HG02623 (cell line): Measurements from ENCODE around the gene ITGAE.

Experiments used
- ATAC-seq: cut with Tn5 transposase; IDR thresholded peaks from one replicate; pipeline ENCODE4 v1.9.1; 2021; ENCODE audit warnings: moderate library complexity; ENCODE audit not compliant: unreplicated experiment

The ITGAE gene

DNA sequence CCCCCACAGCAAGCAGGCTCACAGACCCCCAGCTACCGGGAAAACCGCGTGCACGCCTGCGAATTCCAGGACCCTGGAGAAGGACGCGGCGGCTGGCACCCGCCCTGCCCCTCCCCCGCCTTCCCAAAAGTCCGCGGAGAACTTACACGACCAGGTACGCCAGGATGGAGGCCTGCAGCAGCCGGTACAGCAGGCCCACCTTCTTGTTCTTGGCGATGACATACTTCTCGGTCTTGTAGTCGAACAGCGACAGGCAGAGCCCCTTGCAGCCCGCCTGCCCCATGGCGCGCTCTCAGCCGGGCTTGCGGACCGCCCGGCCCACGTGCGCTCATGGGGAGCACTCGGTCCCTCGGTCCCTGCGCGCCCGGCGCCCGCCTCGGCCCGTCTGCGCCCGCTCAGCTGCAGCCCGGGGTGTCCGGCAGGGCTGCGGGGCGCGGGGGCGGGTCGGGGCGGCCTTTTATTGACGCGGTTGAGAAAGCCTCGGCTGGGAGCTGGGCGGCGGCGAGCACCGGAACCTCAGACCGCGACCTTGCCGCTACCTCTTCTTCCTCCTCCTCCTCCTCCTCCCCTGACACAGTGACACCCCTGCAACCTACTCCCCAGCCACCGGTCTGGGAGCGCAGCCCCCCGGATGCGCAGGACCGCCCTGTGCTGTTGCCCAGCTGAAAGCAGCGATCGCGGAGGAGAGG is 105.1 kb downstream of the ITGAE start, which contains the start of gene P2RX5:
TSS of gene P2RX5 (minus strand) at position 433 of the 689 bp plus-strand sequence. CDS start at position 283, 150 bp downstream.
- ATAC-seq = no peak

GRCh38 chr17:3695129-3695722 is 105.8 kb downstream of the ITGAE start:
- ATAC-seq = no peak

DNA sequence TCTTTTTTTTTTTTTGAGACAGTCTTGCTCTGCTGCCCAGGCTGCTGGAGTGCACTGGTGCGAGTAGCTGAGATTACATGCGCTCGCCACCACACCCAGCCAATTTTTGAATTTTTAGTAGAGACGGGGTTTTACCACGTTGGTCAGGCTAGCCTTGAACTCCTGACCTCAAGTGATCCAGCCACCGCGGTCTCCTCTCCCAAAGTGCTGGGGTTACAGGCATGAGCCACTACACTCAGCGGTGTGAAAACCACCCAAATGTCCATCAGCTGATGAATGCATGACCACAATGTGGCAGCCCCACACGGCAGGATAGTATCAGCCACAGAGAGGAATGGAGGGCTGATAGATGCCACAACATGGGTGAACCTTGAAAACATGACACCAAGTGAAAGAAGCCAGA is 107.2 kb downstream of the ITGAE start:
- no peak for ATAC-seq

DNA sequence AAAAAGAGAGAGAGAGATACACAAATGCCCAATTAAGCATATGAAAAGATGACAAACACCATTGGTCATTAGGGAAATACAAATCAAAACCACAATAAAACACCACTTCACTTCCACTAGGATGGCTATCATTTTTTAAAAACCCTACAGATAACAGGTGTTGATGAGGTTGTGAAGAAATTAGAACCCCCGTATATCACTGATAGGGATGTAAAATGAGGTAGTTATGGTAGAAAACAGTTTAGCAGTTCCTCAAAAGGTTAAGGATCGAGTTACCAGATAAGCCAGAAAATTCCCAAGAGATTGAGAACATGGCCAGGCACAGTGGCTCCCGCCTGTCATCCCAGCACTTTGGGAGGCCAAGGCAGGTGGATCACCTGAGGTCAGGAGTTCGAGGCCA is 107.8 kb downstream of the ITGAE start:
- ATAC-seq = no peak

- ATAC-seq = no peak
These were observed 108.6 kb downstream of the ITGAE start for GRCh38 chr17:3692346-3692745.

- ATAC-seq = no peak
These were observed 109.3 kb downstream of the ITGAE start for GRCh38 chr17:3691617-3692067.

DNA sequence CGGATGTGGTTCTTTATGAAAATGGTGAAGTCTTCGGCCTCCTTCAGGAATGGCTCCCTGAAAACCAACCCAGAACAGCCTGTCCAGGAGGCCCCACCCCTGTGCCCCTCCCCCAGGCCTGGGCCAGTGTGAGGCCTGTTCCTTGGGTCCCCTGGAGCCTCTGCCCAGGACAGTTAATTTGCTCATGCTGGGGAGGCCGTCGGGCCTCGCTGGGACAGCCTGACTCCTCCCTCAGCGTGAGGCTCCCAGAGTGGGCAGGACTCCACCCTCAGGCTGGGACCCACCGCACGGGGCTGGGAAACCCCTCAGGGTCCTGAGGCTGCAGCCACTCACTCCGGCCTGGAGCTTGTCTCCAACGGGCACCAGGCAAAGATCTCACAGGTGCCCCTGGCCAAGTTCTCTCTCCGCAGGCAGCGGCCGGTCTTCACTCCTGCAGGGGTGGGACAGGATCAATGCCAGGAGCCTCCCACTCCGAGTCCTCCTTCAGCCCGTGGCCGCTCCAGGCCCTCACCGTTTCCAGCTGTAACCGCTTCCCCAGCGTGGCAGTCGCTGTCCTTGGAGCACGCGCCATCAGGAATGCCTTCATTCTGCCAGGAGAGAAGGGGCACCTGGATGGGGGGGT is 110.8 kb downstream of the ITGAE start:
- no peak for ATAC-seq

GRCh38 chr17:3689262-3690093 is 111.5 kb downstream of the ITGAE start:
- ATAC-seq = no peak

GRCh38 chr17:3688852-3689261 is 112.1 kb downstream of the ITGAE start:
- ATAC-seq = no peak

DNA sequence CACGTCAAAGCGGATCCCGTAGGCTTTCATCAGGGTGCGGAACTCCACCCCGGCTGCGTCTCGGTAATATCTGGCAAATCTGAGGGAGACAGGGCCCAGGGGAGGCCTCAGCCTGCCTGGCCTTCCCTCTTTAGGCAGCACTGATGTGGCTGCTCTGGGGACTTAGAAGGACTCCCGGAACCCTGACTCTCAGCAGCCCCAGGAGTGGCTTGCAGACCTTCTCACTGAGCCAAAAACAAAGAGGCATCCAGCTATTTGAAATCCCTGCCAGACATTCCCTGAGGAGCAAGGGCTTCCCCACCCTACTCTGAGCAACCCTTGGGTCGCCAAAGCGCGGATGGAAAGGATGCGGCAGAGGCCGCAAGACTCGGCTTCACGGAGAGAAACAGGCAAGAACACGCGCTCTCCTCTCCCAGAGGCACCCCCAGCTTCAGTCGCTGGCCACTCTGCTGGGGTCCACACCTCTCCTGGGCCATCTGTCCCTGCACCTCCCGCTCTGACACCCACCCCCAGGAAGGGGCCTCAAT is 112.9 kb downstream of the ITGAE start:
- no peak for ATAC-seq

GRCh38 chr17:3685174-3685573 is 115.8 kb downstream of the ITGAE start:
- ATAC-seq = no peak

DNA sequence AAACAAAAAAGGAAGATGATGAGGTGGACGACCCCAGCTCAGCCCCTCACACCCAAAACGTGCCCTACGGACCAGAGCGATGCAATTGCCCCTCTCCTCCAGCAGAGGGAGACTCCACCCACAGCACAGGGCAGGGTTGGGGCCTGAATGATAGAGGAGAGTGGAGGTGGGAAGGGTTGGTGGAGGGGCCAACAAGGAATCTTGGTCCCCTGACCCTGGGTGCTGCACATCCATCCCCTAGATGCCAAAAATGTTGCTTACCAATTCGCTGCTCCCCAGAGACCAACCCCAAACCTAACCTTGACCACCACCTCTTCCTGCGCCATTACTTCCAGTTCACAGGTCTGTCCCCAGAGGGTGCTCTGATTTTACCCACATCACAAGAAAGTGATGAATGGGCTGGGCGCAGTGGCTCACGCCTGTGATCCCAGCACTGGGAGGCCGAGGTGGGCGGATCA is 117.9 kb downstream of the ITGAE start:
- ATAC-seq = peak; percentile 53

DNA sequence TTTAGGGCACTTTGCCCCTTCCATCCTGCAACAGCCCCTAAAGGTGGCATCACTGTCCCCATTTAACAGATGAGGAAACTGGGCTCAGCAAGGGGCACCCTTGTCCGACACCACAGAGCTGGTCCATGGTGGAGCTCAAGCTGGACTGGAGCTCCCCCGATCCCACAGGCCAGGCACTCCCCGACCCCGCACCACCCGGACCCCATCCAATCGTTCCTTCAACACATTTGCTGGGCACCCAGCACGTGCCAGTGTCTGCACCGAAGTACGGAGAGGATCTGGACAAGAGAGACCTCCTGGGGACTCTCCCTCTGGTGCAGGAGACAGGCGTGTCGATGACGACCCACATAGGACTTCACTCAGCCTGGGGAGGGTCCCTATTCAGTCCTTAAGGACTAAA is 119.0 kb downstream of the ITGAE start:
- no peak for ATAC-seq

- no peak for ATAC-seq
These were observed 119.4 kb downstream of the ITGAE start for GRCh38 chr17:3681565-3681964.

DNA sequence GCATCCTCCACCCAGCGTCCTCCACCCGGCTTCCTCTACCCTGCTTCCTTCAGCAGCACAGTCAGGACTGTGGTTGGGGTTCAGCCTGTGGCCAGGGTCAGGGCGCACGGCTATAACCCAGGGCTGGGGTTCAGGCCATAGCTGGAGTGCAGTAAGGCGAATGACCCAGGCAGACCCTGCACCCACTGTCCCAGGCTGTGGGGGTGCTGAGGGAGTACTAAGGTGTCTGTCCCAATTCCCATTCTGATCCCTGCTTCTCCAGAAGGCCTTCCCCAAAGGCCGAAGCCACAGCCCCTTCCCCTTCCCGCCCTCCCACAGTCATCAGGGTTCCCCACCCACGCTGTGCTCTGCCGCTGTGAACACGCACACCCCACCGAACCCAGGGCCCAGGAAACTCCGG is 119.9 kb downstream of the ITGAE start:
- ATAC-seq = no peak

GRCh38 chr17:3679531-3680126 is 121.4 kb downstream of the ITGAE start:
- ATAC-seq = no peak

- no peak for ATAC-seq
These were observed 122.0 kb downstream of the ITGAE start for GRCh38 chr17:3678821-3679530.

- ATAC-seq = no peak
These were observed 122.7 kb downstream of the ITGAE start for GRCh38 chr17:3678095-3678820.

GRCh38 chr17:3675886-3676285 is 125.1 kb downstream of the ITGAE start:
- ATAC-seq = no peak
